Peyer's patch (tissue), 4 donors: ENCODE results near the gene RFNG. TPM values are rescaled to one million over a fixed set of nuclear protein-coding genes. Genes with fewer than 3 reads are reported as not detected.

Experiments
- DNase-seq, 3 donors: peaks; one replicate each; pipeline ENCODE4 v3.0.0-alpha.2; 2017 to 2019
- H3K27ac ChIP-seq, 4 donors: fragments of 200-600 bp; sonication (generic); one replicate each; pipeline ENCODE4 v1.5.1; 2016 to 2019
- H3K27me3 ChIP-seq, 2 donors: fragments of 200-600 bp; sonication (generic); one replicate each; pipeline ENCODE4 v1.5.1; 2019
- H3K36me3 ChIP-seq, 3 donors: fragments of 200-600 bp; sonication (generic); one replicate each; pipeline ENCODE4 v1.5.1; 2016 to 2019
- H3K4me1 ChIP-seq, 4 donors: fragments of 200-600 bp; sonication (generic); one replicate each; pipeline ENCODE4 v1.5.1; 2016 to 2019
- H3K4me3 ChIP-seq, 4 donors: fragments of 200-600 bp; sonication (generic); 1 replicate in 3 of 4; 2 replicates in 1 of 4; pipeline ENCODE4 v1.5.1; 2016 to 2019; ENCODE audit warnings: mild to moderate bottlenecking in 1 of 4
- H3K9me3 ChIP-seq, 4 donors: fragments of 200-600 bp; sonication (generic); one replicate each; pipeline ENCODE4 v1.5.1; 2016 to 2019; ENCODE audit warnings: mild to moderate bottlenecking in 1 of 4
- CTCF ChIP-seq, 6 experiments: fragments of 450-650 bp in 4 of 6; fragments of 200-600 bp in 2 of 6; sonication (generic) in 1 of 6; IDR thresholded peaks; one replicate each; pipeline ENCODE4 v1.5.1; 2017 to 2019; ENCODE audit warnings: antibody characterized with exemption in 6 of 6, mild to moderate bottlenecking in 3 of 6, moderate library complexity in 1 of 6
- POLR2A ChIP-seq, 2 donors: fragments of 450-650 bp; IDR thresholded peaks; one replicate each; pipeline ENCODE4 v1.5.1; 2017; ENCODE audit warnings: antibody characterized with exemption in 2 of 2, mild to moderate bottlenecking in 2 of 2, moderate library complexity in 2 of 2
- total RNA-seq, 4 donors: library from RNA; depleted of rRNA; stranded (reverse); fragments of >200 nt; gene quantifications; one replicate each; pipeline ENCODE4 v1.1.0, GENCODE V29; 2016

Gene RFNG
- total RNA-seq, 4 donors from 2014 or later: 42.9 to 65.7 (median 50.2) TPM

- H3K4me1 ChIP-seq: no peaks in the 10 kb centered on the region
- peaks cover 0 to 99% (median 0%) of the 10 kb centered on the region in 3 donors for H3K36me3 ChIP-seq
- H3K9me3 ChIP-seq: no peaks in the 10 kb centered on the region
- no peak overlapping the region for H3K4me3 ChIP-seq
- no peak overlapping the region for H3K27ac ChIP-seq
- no peaks in the 10 kb centered on the region for H3K27me3 ChIP-seq
- TF ChIP-seq POLR2A (IDR thresholded peaks at IDR 0.05) (no peak), CTCF (IDR thresholded peaks at IDR 0.05) (no peak)
- DNase-seq: no peak
Measured at GRCh38 chr17:82090549-82091263, 39.1 kb upstream of the RFNG start.

DNA sequence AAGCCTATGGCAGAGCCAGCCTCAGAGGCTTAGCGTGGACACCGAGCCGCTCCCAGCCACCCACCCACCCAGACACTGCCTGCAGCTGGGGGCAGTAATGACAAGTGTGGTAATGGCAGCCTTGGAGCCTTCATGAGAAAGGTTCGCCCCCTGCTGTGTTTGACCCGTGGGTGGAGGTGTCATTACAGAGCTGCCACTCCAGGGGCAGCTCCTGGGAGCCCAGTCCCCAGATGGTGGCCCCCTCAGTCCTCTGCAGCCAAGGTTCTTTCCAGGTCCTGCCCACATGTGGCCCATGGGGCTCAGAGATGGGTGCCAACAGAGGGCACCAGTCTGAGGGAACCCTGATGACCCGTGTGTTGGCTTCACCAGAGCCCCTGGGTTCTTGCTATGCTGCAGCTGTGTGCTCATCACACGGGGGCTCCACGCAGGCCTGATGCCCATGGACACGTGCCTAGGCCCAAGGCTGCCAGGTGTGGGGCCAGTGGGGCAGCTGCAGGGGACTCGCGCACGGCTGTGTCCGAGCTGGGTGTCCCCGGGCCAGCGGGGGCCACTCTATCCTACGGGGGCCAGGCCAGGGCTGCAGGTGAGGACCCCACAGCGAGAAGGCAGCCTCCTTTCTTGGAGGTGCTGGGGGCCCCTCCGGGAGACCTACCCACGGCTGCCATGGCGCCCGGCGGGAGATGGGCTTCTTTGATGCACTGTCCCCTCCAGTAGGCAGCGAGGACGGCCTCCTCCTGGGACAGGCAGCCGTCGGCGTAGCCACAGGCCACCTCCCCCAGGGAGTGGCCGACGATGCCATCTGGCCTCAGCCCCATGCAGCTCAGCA, 38.3 kb upstream of the RFNG start:
- Histone ChIP-seq H3K27me3 (no peaks in the 10 kb centered on the region), H3K4me3 (no peak overlapping the region), H3K9me3 (no peaks in the 10 kb centered on the region), H3K36me3 (peaks cover 0 to 100% (median 0%) of the 10 kb centered on the region in 3 donors), H3K4me1 (no peaks in the 10 kb centered on the region), H3K27ac (no peak overlapping the region)
- DNase-seq: no peak
- TF ChIP-seq POLR2A (IDR thresholded peaks at IDR 0.05) (no peak), CTCF (IDR thresholded peaks at IDR 0.05) (no peak)

GRCh38 chr17:82088838-82089722, 37.5 kb upstream of the RFNG start:
- DNase-seq: no peak
- no peak overlapping the region for H3K4me3 ChIP-seq
- H3K9me3 ChIP-seq: no peaks in the 10 kb centered on the region
- H3K27ac ChIP-seq: no peak overlapping the region
- peaks cover 0 to 100% (median 0%) of the 10 kb centered on the region in 3 donors for H3K36me3 ChIP-seq
- TF ChIP-seq CTCF (IDR thresholded peaks at IDR 0.05) (no peak), POLR2A (IDR thresholded peaks at IDR 0.05) (no peak)
- no peaks in the 10 kb centered on the region for H3K27me3 ChIP-seq
- no peaks in the 10 kb centered on the region for H3K4me1 ChIP-seq

DNA sequence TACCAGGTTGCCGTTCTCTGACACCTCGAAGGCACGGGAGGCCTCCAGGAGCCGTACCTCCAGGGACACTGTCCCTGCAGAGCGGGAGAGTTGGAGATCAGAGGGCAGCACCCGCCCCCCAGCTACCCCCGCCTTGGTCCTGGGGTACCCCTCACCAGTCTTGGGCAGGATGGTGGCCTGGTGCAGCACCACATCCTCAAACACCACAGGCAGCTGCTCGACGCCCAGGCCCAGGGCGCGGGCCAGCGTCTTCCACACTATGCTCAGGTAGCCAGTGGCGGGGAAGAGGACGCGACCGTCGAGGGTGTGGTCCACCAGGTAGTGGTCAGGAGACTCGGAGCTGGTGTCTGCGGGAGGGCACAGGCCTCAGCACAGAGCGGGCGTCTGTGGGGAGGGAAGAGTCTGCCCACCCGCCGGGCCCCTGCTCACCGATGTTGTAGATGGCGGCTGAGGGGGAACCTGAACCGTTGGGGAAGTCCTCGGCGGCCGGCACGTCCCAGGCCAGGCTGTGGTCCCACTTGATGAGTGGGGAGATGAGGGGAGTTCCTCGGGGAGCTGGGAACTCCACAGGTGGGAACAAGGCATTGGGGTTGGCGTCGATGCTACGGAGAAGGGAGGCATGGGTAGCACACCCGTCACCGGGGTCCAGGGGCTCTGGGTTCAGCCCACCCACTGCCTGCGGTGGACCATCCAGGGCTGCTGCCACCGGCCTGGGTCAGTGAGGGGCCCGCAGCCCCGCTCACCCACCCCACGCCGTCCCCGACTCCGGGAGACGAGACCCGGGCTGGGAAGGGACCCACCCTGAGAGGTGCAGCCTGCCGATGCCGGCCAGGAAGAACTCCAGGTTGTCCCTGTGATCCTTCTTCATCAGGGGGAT, 36.6 kb upstream of the RFNG start:
- Histone ChIP-seq H3K9me3 (no peaks in the 10 kb centered on the region), H3K4me1 (no peaks in the 10 kb centered on the region), H3K27ac (no peak overlapping the region), H3K4me3 (no peak overlapping the region), H3K27me3 (no peaks in the 10 kb centered on the region), H3K36me3 (peaks cover 0 to 100% (median 0%) of the 10 kb centered on the region in 3 donors)
- TF ChIP-seq CTCF (IDR thresholded peaks at IDR 0.05): no peak
- TF ChIP-seq POLR2A (IDR thresholded peaks at IDR 0.05): no peak
- no peak for DNase-seq
